Brain microvascular endothelial cell (primary cell): Measurements from ENCODE around the gene SOWAHA.
"Not testable (repeated sequence)": the region's sequence is repeated elsewhere in the genome, so short reads cannot be mapped to it uniquely, and the experiment has no call there.

Source experiments
- DNase-seq: peaks from one replicate; pipeline ENCODE4 v3.0.0-alpha.2; 2020
- H3K27ac ChIP-seq: fragments of 250-450 bp; sonication (Bioruptor Pico); 2 replicates; pipeline ENCODE4 v1.5.1; 2020; ENCODE audit warnings: mild to moderate bottlenecking, moderate library complexity
- H3K27me3 ChIP-seq: fragments of 250-450 bp; sonication (Bioruptor Pico); replicated peaks from 2 replicates; pipeline ENCODE4 v1.5.1; 2020; ENCODE audit warnings: mild to moderate bottlenecking
- H3K36me3 ChIP-seq: fragments of 250-450 bp; sonication (Bioruptor Pico); replicated peaks from 2 replicates; pipeline ENCODE4 v1.5.1; 2020; ENCODE audit warnings: mild to moderate bottlenecking
- H3K4me3 ChIP-seq: 2 replicates; pipeline ENCODE4 v1.5.1; 2011; ENCODE audit warnings: low read depth, mild to moderate bottlenecking, control low read depth, low read length, moderate library complexity
- in situ Hi-C: cut with HindIII; loops from 2 replicates; pipeline ENCODE4 v1.10.0; 2017; ENCODE audit warnings: low sequenced_read_pairs, low pct_ligation_motif_present
- TF ChIP-seq, protein P1 (sequence below): IDR thresholded peaks from 2 replicates; pipeline ENCODE4 v1.5.1; 2011; ENCODE audit warnings: low read depth, mild to moderate bottlenecking, moderate library complexity, low read length, control low read depth, inconsistent platforms; ENCODE audit errors: missing control alignments

Gene SOWAHA

DNA sequence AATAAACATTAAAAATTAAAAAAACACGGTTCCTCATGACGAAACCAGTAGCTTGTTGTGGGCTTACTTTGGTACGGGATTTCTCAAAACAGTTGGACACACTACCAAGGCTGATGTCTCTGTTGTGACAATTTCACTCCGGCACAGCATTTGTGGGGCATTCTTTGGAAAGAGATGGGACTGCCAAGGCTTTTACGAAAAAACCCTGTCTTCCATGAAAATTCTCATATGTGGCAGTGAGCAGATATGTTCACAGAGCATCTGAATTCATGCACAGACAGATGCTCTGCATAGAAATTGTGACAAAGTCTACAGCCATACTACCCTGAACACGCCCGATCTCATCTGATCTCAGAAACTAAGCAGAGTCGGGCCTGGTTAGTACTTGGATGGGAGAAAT lies 35.2 kb downstream of the SOWAHA start:
- Histone ChIP-seq H3K27me3 (no peaks in the 10 kb centered on the region), H3K36me3 (no peaks in the 10 kb centered on the region), H3K4me3 (no peak overlapping the region), H3K27ac (no peak overlapping the region)
- TF ChIP-seq, protein P1, sequence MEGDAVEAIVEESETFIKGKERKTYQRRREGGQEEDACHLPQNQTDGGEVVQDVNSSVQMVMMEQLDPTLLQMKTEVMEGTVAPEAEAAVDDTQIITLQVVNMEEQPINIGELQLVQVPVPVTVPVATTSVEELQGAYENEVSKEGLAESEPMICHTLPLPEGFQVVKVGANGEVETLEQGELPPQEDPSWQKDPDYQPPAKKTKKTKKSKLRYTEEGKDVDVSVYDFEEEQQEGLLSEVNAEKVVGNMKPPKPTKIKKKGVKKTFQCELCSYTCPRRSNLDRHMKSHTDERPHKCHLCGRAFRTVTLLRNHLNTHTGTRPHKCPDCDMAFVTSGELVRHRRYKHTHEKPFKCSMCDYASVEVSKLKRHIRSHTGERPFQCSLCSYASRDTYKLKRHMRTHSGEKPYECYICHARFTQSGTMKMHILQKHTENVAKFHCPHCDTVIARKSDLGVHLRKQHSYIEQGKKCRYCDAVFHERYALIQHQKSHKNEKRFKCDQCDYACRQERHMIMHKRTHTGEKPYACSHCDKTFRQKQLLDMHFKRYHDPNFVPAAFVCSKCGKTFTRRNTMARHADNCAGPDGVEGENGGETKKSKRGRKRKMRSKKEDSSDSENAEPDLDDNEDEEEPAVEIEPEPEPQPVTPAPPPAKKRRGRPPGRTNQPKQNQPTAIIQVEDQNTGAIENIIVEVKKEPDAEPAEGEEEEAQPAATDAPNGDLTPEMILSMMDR: no peak
- in situ Hi-C loops: no loop called here
- DNase-seq: no peak

DNA sequence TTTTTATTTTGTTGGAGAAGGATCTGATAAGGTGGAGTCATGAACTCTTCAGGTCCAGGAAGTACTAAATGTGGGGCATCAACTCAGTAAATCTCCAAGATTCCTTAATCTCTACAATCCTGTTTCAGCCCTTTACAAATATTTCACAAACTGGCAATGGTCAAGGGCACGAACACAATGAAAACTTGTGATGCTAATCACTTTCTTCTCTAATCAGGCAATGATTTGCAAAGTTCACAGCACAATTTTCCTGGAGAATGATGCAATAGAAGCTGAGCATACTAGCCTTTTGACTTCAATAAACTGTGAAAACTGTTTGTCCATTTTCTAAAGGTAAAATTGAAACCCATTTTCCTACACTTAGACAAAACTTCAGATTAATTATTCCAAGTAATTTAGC lies 36.2 kb downstream of the SOWAHA start:
- TF ChIP-seq, protein P1: no peak
- Histone ChIP-seq H3K27me3 (no peaks in the 10 kb centered on the region), H3K27ac (no peak overlapping the region), H3K4me3 (no peak overlapping the region), H3K36me3 (no peaks in the 10 kb centered on the region)
- in situ Hi-C loops: no loop called here
- no peak for DNase-seq

DNA sequence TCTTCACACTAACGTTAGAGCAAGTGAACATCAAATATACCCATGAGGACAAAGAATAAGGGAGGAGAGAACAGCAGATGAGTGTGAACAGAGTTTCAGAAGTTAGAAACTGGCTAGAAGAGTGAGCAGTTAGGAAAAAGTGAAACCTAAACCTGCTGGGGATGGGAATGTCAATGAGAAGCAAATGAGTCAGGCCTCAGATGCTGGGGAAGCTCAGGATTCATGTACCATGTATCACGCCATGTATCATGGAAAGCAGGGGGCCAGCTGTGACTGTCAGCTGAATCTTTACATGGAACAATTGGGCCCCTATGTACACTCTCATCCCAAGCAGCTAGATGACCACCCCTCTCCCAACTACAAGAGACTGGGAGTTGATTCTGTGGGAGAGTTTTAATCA lies 37.0 kb downstream of the SOWAHA start:
- H3K27ac ChIP-seq: no peak overlapping the region
- no peaks in the 10 kb centered on the region for H3K27me3 ChIP-seq
- in situ Hi-C loops: no loop called here
- no peaks in the 10 kb centered on the region for H3K36me3 ChIP-seq
- peak; percentile 38 for DNase-seq
- TF ChIP-seq, protein P1: no peak
- H3K4me3 ChIP-seq: no peak overlapping the region

DNA sequence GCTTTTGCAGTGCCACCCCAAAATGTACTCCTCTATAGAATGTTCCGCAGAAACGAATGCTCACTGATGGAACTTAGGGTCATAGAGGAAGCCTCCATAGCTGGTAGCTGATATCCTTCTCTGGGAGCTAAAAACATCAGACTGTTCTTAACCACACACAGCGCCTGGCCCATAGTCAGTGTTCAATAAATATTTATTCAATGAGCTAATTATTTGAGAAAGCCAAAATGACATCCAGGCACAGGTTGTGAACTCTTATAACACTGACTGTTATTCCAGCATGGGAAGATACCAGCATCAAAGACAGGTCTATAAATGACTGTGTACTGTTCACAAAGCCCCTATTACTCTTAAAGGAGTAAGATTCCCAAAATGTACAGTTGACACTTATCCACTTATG lies 40.2 kb downstream of the SOWAHA start:
- H3K36me3 ChIP-seq: no peaks in the 10 kb centered on the region
- in situ Hi-C loops: no loop called here
- H3K27ac ChIP-seq: no peak overlapping the region
- H3K4me3 ChIP-seq: no peak overlapping the region
- TF ChIP-seq, protein P1: no peak
- H3K27me3 ChIP-seq: no peaks in the 10 kb centered on the region
- DNase-seq: no peak

- Histone ChIP-seq H3K4me3 (no peak overlapping the region), H3K36me3 (no peaks in the 10 kb centered on the region), H3K27ac (no peak overlapping the region), H3K27me3 (no peaks in the 10 kb centered on the region)
- DNase-seq: no peak
- in situ Hi-C loops: no loop called here
- TF ChIP-seq, protein P1: no peak
Observed at GRCh38 chr5:132853790-132854189, 40.7 kb downstream of the SOWAHA start.

GRCh38 chr5:132854301-132854700 lies 41.2 kb downstream of the SOWAHA start:
- Histone ChIP-seq H3K36me3 (no peaks in the 10 kb centered on the region), H3K27me3 (no peaks in the 10 kb centered on the region), H3K4me3 (no peak overlapping the region), H3K27ac (no peak overlapping the region)
- DNase-seq: no peak
- in situ Hi-C loops: no loop called here
- TF ChIP-seq, protein P1: no peak

DNA sequence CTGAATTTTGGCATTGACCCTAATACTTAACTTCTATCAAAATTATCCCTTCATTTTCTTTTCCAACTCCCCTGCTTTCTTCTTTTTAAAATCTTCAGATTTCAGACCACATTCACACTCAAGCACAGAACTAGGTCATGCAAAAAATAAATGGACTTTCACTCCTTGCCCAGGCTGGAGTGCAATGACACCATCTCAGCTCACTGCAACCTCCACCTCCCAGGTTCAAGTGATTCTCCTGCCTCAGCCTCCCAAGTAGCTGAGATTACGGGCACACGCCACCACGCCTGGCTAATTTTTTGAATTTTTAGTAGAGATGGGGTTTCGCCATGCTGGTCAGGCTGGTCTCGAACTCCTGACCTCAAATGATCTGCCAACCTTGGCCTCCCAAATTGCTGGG lies 41.9 kb downstream of the SOWAHA start:
- H3K27ac ChIP-seq, H3K27me3 ChIP-seq, DNase-seq, in situ Hi-C loops, H3K4me3 ChIP-seq, H3K36me3 ChIP-seq: not testable (repeated sequence)
